ENCODE data around the gene CFB. TPM values are rescaled to one million over a fixed set of nuclear protein-coding genes. Genes with fewer than 3 reads are reported as not detected.

CFB gene
- total and polyA plus RNA-seq, 2 of the 13 experiments (the other 11 are each of a cell fraction or from before 2014, with no cell fraction given), result 171 to 513 TPM

- no peak for TF ChIP-seq ONECUT2 (CRISPR knock-in tag; IDR thresholded peaks at IDR 0.05)
- no peak for TF ChIP-seq DDIT3 (CRISPR knock-in tag; IDR thresholded peaks at IDR 0.05)
- TF ChIP-seq, protein P1, sequence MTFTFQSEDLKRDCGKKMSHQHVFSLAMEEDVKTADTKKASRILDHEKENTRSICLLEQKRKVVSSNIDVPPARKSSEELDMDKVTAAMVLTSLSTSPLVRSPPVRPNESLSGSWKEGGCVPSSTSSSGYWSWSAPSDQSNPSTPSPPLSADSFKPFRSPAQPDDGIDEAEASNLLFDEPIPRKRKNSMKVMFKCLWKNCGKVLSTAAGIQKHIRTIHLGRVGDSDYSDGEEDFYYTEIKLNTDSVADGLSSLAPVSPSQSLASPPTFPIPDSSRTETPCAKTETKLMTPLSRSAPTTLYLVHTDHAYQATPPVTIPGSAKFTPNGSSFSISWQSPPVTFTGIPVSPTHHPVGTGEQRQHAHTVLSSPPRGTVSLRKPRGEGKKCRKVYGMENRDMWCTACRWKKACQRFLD (CRISPR knock-in tag; IDR thresholded peaks at IDR 0.05; ENCODE audit: borderline replicate concordance), result no peak; the same call in 1 of the 2 replicates
- TF ChIP-seq KMT2B (CRISPR knock-in tag; IDR thresholded peaks at IDR 0.05), result peak; percentile 49; the same call in 1 of the 2 replicates
- no peak for TF ChIP-seq ZNF816 (CRISPR knock-in tag; IDR thresholded peaks at IDR 0.05; ENCODE audit: borderline replicate concordance)
- TF ChIP-seq DMAP1 (CRISPR knock-in tag; IDR thresholded peaks at IDR 0.05), result no peak
- TF ChIP-seq HNF1B (CRISPR knock-in tag; IDR thresholded peaks at IDR 0.05), result 0 out of 2 replicates have a peak, but pooled peaks have one; percentile 26
- TF ChIP-seq RBFOX2 (IDR thresholded peaks at IDR 0.05; ENCODE audit: low read depth, low read length), result peak; percentile 82
- no peak for TF ChIP-seq TCF7L2 (IDR thresholded peaks at IDR 0.05; ENCODE audit: low read depth, low read length)
- no peak for TF ChIP-seq ZBTB39 (CRISPR knock-in tag; IDR thresholded peaks at IDR 0.05)
- no peak for TF ChIP-seq HDAC2 (CRISPR knock-in tag; IDR thresholded peaks at IDR 0.05)
- TF ChIP-seq KDM5B (CRISPR knock-in tag; IDR thresholded peaks at IDR 0.05; ENCODE audit: borderline replicate concordance), result peak; percentile 78; the same call in 1 of the 2 replicates
- TF ChIP-seq ZNF446 (CRISPR knock-in tag; IDR thresholded peaks at IDR 0.05), result no peak
- no peak for TF ChIP-seq SKIL (CRISPR knock-in tag; IDR thresholded peaks at IDR 0.05; ENCODE audit: borderline replicate concordance)
- TF ChIP-seq ZNF34 (CRISPR knock-in tag; IDR thresholded peaks at IDR 0.05; ENCODE audit: borderline replicate concordance), result no peak
- no peak for TF ChIP-seq ZFP62 (CRISPR knock-in tag; IDR thresholded peaks at IDR 0.05)
- peak; percentile 59 for TF ChIP-seq ZNF564 (CRISPR knock-in tag; IDR thresholded peaks at IDR 0.05)
- no peak for TF ChIP-seq ZNF232 (CRISPR knock-in tag; IDR thresholded peaks at IDR 0.05; ENCODE audit: borderline replicate concordance)
- TF ChIP-seq SATB2 (CRISPR knock-in tag; IDR thresholded peaks at IDR 0.05), result 0 out of 2 replicates have a peak, but pooled peaks have one; percentile 1
- TF ChIP-seq KLF9 (CRISPR knock-in tag; IDR thresholded peaks at IDR 0.05; ENCODE audit: low read depth), result no peak
- peak; percentile 62 to 90; a peak in 3 of 4 replicates for TF ChIP-seq POLR2A (IDR thresholded peaks at IDR 0.05; ENCODE audit: insufficient read depth in 1 of 2, low read depth in 2 of 2, low read length in 2 of 2)
- TF ChIP-seq, protein P2, sequence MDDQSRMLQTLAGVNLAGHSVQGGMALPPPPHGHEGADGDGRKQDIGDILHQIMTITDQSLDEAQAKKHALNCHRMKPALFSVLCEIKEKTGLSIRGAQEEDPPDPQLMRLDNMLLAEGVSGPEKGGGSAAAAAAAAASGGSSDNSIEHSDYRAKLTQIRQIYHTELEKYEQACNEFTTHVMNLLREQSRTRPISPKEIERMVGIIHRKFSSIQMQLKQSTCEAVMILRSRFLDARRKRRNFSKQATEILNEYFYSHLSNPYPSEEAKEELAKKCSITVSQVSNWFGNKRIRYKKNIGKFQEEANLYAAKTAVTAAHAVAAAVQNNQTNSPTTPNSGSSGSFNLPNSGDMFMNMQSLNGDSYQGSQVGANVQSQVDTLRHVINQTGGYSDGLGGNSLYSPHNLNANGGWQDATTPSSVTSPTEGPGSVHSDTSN (CRISPR knock-in tag; IDR thresholded peaks at IDR 0.05; ENCODE audit: borderline replicate concordance), result no peak
These were observed 48.1 kb upstream of the CFB start, which contains the start of gene EHMT2 (continued) for GRCh38 chr6:31897612-31898382.
